ACHN (cell line): ENCODE data around the gene SYCP3.
"Not testable (repeated sequence)": the region's sequence is repeated elsewhere in the genome, so short reads cannot be mapped to it uniquely, and the experiment has no call there.

Source experiments
- DNase-seq: peaks from one replicate; pipeline ENCODE4 v3.0.0-alpha.2; 2015
- in situ Hi-C: cut with HindIII; loops from 2 replicates; pipeline ENCODE4 v1.10.0; 2017; ENCODE audit warnings: low sequenced_read_pairs, low pct_ligation_motif_present, low pct_unique_long_range_greater_than_20kb

SYCP3 gene

DNA sequence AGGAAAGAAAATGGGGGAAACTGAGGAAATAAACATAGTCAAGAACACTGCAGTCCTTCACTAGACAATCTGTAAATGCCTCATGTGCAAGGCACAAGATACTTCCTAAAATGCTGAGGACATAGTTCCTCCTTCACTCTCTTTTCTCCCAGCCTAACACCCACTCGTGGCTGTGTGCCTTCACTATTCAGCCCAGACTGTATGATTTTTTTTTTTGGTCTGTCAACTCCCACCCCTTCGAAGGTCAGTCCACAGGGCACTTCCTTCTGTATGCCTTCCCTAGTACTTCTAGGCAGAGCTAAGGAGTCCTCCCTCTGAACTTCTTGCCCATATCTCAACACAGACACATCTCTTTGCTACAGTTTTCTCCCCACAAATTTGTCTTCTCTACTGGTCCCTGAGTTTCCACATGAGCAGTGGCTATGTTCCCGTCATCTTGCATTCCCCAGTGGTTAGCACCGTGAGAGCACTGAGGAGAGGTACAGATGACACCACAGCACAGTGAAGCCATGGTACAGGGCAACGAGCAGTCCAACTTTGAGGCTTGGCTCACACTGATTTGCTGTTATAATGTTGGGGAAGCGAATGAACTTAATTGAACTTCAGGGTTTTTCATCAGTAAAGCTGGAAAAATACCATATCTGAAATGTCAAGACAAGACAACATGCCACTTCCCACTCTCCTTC lies 24.1 kb upstream of the SYCP3 start:
- in situ Hi-C loops: no loop called here
- no peak for DNase-seq

- in situ Hi-C loops: no loop called here
- no peak for DNase-seq
Measured at GRCh38 chr12:101761781-101762180, 22.5 kb upstream of the SYCP3 start.

- no peak for DNase-seq
- in situ Hi-C loops: no loop called here
Measured at GRCh38 chr12:101761350-101761749, 22.1 kb upstream of the SYCP3 start.

DNA sequence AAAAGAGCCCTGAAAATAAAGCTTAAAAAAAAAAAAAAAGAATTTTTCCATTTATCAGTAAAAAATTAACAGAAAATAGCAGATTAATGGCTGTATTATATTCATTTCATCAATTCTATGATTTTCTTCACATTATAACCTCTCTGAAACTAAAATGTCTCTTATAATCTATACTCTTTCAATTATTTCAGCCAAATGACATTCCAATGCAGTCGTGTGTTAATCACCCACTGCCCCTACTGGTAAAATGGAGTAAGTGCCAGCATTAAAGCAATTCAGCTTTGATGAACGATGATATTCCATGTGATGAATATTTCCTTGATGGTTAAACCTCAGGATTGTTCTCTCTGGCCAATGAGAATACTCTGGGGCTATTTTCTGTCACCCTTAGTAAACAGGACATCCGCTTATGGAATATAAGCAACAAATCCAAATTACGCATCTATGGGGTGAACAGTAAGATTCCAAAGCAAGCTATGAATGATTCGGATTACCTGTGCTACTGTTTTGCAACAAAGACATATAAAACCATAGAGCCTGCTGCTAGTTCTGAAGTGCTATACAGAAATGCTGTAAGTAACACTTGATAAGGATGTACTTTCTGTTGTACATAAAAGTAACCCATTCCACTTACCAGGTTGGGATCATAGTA lies 20.3 kb upstream of the SYCP3 start:
- in situ Hi-C loops: no loop called here
- peak; percentile 68 for DNase-seq

DNA sequence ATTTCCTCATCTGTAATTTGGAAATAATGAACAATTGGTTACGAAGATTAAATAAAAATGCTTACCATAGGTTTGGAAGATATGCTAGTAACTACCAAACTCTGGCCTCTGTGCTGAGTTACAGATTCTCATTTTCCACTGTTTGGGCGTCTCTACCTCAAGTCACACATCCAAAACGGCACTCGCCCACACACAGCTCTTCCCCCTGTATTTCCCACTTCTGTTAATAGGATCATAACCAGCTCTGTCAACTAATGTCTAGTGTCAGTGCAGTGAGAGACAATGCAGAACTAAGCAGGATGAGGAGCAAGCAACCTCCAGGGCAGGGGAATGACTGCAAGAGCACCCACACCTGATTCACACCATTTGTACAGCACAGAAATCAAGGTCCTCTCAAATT lies 10.9 kb upstream of the SYCP3 start:
- DNase-seq: no peak
- in situ Hi-C loops: no loop called here

- DNase-seq: no peak
- in situ Hi-C loops: no loop called here
Measured at GRCh38 chr12:101749657-101750056, 10.4 kb upstream of the SYCP3 start.

DNA sequence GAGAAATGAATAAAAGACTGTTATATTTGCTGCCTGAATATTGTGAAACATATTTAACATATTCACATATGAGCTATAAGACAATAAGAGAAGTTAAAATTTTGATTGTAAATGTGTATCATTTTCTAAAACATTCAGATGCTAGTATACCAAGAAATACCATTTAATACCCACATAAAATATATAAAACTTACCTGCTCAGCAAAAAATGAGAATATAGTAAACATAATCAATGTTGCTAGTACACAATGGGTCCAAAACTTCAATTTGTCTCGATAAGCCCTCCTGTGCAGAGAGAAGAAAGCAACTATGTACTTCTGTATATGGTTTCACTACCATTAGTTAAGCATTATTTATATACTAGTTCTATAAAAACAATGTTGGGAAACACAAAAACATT lies 9.6 kb upstream of the SYCP3 start:
- in situ Hi-C loops: no loop called here

GRCh38 chr12:101747697-101748096 lies 8.4 kb upstream of the SYCP3 start:
- in situ Hi-C loops: no loop called here
- DNase-seq: no peak

More for the DNA sequence above, 9.6 kb upstream of the SYCP3 start:
- no peak for DNase-seq

- in situ Hi-C loops: no loop called here
- no peak for DNase-seq
Measured at GRCh38 chr12:101746661-101747060, 7.4 kb upstream of the SYCP3 start.

- in situ Hi-C loops: no loop called here
- DNase-seq: no peak
Measured at GRCh38 chr12:101746196-101746595, 6.9 kb upstream of the SYCP3 start.

DNA sequence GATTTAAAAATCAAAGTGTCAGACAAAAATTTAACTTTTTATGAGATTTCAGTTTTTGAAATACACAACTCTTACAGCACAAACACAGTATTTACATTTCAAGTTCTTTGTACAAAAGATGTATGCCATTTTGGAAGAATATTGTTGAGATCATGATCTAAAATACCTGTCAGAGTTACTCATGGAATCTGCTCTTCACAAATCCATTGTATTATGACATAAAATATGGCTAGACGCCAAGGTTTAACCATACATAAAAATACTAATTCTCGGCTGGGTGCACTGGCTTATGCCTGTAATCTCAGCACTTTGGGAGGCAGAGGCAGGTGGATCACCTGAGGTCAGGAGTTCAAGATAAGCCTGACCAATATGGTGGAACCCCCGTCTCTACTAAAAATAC lies 6.2 kb upstream of the SYCP3 start:
- DNase-seq: no peak

DNA sequence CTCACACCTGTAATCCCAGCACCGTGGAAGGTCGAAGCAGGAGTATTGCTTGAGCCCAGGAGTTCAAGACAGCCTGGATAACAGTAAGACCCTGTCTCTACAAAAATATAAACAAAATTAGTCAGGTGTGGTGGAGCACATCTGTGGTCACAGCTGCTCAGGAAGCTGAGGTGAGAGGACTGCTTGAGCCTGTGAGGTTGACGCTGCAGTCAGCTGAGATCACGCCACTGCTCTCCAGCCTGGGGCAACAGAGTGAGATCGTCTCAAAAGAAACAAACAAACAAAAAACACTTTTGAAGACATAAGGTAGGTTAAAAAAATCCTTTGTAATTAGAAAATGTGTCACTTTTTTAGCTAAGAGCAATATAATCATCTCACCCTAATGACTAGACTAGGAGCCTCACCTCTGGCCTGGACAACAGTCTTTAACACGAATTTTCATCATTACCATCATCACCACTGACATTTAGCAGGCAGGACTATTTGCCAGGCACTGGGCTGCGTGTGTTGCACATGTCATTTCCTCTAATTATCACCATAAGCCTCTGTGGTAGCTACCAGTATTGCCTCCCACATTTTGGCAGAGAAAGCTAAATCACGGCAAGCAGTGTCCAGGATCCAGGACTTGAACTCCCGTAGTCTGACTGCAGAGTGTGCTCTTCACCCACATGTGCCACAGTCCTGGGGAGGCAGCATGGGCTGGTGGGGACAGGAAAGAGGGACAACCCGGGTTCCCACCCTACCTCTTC lies 4.6 kb upstream of the SYCP3 start:
- in situ Hi-C loops: no loop called here
- DNase-seq: no peak

More for the DNA sequence above, 6.2 kb upstream of the SYCP3 start:
- in situ Hi-C loops: no loop called here

DNA sequence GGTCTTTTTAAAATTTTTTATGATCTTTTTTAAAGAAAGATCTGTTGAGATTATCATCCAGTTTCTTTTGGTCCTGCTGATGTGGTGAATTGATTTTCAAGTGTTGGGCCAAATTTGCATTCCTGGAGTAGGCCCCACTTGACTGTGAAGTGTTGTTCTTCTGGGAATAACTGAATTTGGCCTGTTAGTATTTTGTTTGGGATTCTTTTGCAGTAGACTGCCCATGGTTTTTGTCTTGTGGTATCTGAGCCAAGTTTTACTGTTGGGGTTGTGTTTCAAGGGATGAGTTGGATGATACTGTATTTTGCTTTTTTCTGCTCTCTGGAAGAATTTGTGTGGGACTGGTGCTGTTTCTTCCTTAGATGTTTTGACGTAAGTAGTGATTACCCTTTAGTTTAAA lies 4.0 kb upstream of the SYCP3 start:
- no peak for DNase-seq
- in situ Hi-C loops: no loop called here

DNA sequence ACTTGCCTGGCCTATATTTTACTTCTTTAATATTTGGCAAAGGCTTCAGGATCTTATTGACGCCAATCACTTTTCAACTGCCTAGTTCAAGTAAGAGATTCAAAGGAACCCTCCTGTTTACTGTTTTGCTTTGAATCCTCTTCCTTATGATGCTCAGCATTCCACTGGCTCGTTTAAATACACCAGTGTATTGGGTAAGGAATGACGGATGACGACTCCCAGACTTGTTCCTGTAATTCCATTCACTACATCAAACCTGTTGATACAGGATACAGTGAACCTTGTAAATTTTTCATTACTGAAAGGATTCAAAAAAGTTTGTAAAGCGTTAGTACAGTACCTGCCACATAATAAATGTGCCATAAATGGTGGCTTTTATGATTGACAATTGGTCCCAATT lies 1.7 kb upstream of the SYCP3 start:
- in situ Hi-C loops: no loop called here
- no peak for DNase-seq

- in situ Hi-C loops: no loop called here
- DNase-seq: no peak
Measured at GRCh38 chr12:101740566-101740965, 1.3 kb upstream of the SYCP3 start.

- in situ Hi-C loops: no loop called here
- DNase-seq: no peak
Measured at GRCh38 chr12:101737476-101737875, 1.8 kb downstream of the SYCP3 start.

GRCh38 chr12:101734482-101734881 lies 4.8 kb downstream of the SYCP3 start:
- DNase-seq, in situ Hi-C loops: not testable (repeated sequence)

DNA sequence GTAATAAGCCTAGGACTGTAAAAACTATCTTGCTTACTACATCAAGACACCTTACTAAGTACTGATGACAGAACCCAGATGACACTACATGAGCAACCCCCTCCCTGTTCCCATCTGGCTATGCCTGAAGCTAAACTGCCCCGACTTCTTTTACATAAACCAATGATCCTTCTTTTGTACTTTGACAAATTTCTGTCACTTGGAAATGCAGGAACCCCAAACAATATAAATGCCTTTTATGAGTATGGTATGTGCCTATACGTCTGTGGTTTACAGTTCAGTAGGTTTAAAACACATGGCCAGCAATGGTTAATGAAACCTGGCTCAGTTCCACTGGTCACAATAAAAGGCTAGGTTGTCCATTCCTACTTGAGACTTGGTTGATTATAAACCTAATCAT lies 6.1 kb downstream of the SYCP3 start:
- no peak for DNase-seq
- in situ Hi-C loops: no loop called here

DNA sequence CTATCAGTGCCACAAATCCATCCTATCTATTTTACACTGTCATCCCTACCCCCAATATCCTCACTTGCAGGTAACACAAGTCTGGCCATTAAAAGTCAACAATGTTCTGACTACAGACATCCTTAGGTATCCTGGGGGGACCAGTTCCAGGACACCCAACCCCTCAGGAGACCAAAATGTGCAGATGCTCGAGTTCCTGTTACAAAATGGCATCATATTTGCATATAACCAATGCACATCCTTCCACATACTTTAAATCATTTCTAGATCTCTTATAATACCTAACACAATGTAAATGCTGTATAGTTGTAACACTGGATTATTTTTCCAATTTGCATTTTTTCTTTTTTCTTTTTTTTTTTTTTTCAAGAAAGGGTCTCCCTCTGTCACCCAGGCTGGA lies 6.9 kb downstream of the SYCP3 start:
- no peak for DNase-seq
- in situ Hi-C loops: no loop called here

DNA sequence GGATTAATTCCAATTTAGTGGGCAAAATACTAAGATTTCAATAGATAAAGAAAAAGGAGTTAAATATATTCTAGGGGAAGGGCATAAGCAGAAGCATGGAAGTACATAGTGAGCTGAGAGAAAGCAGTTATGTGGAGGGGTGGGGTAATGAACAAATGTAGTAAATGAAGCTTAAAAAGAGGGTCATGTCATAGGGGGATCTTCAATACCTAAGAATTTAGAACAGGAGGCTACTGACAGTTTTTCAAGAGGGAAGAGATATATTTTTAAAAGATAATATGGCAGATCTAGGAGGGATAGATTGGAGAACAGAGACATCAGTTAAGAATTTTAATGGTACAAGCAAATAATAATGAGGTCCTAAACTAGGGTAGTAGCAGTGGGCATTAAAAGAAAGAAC lies 9.4 kb downstream of the SYCP3 start:
- in situ Hi-C loops: no loop called here
- DNase-seq: no peak
